ENCODE measurements around the gene TMEM145.

GRCh38 chr19:42356686-42357085, 43.6 kb downstream of the TMEM145 start:
- no peak for TF ChIP-seq POLR2AphosphoS5 (IDR thresholded peaks at IDR 0.05; ENCODE audit: low read depth, low read length)
- no peak for TF ChIP-seq REST (IDR thresholded peaks at IDR 0.05; ENCODE audit: insufficient read depth in 1 of 2, low read depth in 2 of 2, low read length in 2 of 2)
